ENCODE data around the gene CDH1. TPM values are rescaled to one million over a fixed set of nuclear protein-coding genes. Genes with fewer than 3 reads are reported as not detected.
"Not testable (repeated sequence)": the region's sequence is repeated elsewhere in the genome, so short reads cannot be mapped to it uniquely, and the experiment has no call there.

Gene CDH1
- total RNA-seq (2014; rRNA removed; shearing (Covaris generic)) = not detected in 2 replicates
- not detected in 2 replicates for polyA plus RNA-seq (2014; cell fraction: nucleus; rRNA removed)

DNA sequence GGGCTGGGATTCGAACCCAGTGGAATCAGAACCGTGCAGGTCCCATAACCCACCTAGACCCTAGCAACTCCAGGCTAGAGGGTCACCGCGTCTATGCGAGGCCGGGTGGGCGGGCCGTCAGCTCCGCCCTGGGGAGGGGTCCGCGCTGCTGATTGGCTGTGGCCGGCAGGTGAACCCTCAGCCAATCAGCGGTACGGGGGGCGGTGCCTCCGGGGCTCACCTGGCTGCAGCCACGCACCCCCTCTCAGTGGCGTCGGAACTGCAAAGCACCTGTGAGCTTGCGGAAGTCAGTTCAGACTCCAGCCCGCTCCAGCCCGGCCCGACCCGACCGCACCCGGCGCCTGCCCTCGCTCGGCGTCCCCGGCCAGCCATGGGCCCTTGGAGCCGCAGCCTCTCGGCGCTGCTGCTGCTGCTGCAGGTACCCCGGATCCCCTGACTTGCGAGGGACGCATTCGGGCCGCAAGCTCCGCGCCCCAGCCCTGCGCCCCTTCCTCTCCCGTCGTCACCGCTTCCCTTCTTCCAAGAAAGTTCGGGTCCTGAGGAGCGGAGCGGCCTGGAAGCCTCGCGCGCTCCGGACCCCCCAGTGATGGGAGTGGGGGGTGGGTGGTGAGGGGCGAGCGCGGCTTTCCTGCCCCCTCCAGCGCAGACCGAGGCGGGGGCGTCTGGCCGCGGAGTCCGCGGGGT lies at the start of gene CDH1:
Gene CDH1, plus strand, starts transcription at position 247 of the 684 bp plus-strand sequence. Its CDS starts 124 bp downstream, at position 371.
- DNase-seq (ENCODE audit: extremely low read depth, low read depth) = no peak

DNA sequence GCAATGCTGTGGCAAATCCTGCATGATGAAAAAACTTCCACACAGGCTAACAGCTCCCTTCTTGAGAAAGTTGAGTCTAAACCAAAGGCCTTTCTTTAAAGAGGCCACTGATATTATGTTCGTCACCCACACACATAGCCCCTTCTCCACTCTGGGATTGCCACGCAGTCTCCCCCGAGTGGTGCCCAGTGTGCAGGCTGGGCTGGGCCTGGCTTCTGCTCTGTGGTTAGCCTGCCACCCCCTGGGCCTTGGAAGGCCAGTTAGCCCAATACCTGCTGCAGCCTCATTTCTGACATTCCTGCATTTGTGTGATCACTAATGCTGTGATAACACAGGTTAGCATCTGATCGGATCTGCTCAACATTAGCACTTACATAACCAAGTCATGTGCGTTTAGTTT lies 47.2 kb upstream of the CDH1 start:
- no peak for DNase-seq (ENCODE audit: extremely low read depth, low read depth)

DNA sequence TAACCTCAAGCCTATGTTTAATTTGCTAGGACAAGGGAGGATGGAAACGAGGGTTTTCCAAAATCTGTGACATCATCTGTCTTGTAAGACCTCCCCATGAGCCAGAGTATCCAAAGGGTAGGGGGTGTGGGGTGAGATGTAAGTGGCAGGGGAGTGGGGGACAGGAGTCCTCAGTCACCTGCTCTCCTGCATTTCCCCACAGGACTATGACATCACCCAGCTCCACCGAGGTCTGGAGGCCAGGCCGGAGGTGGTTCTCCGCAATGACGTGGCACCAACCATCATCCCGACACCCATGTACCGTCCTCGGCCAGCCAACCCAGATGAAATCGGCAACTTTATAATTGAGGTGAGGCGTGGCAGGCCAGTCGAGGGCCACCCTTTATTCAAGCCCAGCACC lies 41.5 kb upstream of the CDH1 start:
- no peak for DNase-seq (ENCODE audit: extremely low read depth, low read depth)

DNA sequence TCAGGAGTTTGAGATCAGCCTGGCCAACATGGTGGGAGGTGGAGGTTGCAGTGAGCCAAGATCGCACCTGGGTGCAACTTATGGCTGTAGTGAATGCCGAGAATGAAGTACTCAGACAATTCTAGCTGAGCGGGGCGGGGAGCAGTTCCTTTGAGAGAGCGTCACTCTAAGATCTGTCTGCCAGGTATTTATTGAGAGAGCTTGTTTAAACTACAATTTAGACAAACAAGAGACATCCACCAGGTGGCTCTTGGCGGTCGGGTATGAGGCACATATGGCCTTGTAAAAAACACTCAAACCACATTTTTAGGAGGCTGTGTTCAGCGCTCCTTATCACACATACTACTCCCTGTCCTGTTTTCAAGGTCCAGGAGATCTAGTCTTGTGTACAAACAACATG lies 40.6 kb upstream of the CDH1 start:
- DNase-seq (ENCODE audit: extremely low read depth, low read depth) = no peak

DNA sequence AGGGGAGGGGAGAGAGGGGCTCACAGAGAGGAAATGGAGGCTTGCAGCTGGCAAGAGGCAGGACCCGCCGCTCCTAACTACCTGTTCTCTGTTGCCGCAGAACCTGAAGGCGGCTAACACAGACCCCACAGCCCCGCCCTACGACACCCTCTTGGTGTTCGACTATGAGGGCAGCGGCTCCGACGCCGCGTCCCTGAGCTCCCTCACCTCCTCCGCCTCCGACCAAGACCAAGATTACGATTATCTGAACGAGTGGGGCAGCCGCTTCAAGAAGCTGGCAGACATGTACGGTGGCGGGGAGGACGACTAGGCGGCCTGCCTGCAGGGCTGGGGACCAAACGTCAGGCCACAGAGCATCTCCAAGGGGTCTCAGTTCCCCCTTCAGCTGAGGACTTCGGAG lies 39.0 kb upstream of the CDH1 start:
- no peak for DNase-seq (ENCODE audit: extremely low read depth, low read depth)

DNA sequence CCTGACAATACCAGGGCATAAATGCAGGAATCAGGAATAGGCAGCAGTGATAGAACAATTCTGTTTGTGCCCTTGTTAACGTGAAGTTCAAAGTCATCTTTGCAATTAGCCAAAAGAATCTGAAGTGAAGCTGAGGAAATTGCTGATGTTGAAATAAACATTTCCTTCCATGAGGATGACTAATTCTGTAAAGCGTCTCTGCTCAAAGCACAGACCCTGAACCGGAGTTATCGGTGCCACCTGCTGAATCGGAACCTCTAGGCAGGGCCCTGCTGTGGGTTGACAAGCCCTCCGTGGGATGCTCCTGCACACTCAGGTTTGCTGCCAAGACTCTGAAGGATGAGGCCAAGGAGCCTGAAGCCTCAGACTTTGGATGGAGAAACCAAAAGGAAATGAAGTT lies 37.0 kb upstream of the CDH1 start:
- DNase-seq (ENCODE audit: extremely low read depth, low read depth) = no peak

DNA sequence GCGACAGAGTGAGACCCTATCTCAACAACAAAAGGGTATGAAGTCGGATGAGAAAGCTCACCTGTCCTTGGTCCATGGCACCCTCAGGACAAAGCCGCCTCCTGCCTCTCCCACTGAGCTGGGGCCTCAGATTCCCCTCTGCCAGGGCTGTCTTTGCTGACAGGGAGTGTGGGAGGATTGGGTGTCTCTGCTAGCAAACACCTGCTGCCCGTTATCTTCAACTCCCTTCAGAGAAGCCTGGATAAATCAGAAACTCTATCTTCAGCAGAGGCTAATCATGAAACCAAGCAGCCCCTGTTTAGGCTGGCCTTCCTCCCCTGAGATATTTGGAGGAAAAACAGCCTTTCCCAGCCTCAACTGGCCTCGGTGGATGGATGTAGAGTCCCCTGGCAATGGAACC lies 36.3 kb upstream of the CDH1 start:
- no peak for DNase-seq (ENCODE audit: extremely low read depth, low read depth)

DNA sequence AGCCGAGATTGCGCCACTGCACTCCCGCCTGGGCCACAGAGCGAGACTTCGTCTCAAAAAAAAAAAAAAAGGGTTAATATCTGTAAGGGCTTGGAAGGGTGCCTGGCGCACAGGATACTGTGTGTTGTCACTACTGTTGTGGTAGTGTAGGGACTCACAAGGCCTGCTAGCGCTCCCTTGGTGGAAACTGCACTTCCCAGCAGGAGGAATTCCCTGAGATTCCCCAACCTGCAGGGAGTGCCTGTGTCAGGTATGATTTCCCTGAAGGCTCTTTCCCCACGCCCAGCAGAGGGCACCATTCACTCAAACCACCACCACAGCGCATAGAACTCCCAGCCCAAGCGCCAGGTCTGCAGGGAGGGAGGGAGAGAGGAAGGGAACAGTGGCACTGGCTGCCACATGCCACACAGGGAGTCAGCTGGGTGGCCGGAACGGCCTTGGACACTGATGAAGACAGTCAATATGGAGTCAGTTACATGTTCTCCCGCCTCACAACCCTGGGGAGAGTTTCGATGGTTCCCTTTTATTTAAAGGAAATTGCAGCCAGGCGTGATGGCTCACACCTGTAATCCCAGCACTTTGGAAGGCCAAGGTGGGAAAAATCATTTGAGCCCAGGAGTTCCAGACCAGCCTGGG lies 32.7 kb upstream of the CDH1 start:
- peak; percentile 80 for DNase-seq (ENCODE audit: extremely low read depth, low read depth)

DNA sequence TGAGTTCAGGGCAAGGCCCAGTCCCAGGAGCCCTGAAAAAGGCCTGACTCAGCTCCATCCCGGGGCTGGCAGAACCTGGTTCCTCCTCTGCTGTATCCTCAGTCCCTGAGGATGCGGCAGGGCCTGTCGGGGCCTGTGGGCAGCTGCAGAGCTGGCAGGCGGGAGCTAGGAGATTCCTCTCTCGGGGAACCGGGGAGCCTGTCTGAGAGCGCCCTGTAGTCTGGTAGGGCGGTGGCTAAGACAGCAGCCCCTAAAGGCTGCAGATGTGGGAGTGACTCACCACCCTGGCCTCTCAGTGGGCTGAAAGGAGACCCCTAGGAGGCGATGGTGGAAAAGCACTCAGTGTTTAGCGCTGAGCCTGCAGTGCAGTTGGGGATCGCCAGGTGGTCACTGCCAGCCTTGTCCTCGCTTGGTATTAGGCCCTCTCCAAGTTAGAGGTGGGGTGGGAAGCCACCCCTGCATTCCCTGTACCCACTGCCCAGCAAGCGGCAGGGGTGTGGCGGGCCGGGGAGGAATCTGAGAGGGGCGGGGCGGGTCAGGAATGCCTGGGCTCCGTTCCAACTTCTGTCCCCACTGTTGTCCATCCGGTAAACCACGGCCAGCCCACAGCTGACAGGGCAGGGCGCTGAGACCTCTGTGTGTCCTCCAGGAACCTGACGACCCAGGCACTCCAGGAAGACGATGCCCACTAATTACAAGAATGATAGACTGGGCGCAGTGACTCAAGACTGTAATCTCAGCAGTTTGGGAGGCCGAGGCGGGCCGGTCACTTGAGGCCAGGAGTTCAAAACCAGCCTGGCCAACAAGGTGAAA lies 29.5 kb upstream of the CDH1 start:
- no peak for DNase-seq (ENCODE audit: extremely low read depth, low read depth)

DNA sequence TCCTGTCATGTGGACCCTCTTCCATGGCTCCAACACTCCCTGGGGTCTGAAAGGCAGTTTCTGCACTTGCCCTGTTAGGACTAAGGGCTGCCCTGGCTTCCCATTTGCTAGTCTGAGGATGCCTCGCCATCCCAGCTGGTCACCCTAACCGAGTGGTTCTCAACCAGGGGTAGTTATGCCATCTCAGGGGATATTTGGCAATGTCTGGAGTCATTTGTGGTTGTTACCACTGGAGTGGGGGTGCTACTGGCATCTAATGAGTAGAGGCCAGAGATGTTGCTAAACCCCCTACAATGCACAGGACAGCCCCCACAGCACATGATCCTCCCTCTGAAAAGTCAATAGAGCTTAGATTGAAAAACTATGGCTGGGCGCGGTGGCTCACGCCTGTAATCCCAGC lies 26.9 kb upstream of the CDH1 start:
- DNase-seq (ENCODE audit: extremely low read depth, low read depth) = no peak

DNA sequence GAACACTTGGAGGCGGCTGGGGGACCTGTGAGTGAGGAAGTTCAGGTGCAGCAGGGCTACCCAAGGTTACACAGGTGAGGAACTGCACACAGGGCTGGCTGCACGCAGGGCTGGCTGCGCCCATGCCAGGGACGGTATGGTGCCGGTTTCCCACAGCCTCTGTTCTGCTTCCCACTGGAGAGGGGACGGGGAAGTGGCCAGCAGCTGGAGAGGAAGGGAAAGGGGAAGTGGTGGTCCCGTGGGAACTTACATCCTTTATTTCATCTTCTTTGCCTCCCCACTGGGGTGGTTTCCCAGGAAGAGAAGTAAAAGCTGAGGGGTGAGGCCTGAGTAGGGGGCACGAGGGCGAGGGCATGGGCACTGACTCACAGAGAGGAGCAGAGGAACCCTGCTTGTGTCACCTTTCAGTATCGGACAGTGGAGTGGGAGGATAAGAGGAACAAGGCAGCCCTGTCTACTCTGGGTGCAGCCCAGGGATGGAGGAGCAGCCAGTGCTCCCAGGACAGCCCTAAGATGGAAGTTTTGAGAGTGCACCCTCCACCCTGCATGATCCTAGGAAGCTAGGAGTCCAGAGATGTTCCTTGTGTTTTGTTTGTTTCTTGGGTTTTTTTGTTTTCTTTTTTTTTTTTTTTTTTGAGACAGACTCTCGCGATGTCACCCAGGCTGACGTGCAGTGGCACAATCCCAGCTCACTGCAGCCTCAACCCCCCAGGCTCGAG lies 25.5 kb upstream of the CDH1 start:
- no peak for DNase-seq (ENCODE audit: extremely low read depth, low read depth)

DNA sequence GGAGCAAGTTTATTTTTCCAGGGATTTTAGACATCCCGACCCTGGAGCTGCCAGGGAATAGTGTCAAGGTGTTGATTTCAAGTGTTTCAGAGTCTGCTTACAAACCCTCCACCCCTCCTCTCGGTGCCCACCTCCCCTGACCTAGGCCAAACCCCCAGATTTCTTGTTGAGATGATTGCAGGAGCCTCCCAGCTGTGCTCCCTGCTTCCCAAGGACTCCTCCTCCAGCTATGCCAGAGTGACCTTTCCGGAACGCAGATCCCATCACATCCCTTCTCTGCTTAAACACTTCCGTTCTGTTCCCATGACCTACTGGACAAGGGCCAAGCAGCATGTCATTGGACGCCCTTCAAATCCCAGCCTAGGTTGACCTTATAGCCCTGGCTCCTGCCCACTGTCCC lies 23.7 kb upstream of the CDH1 start:
- no peak for DNase-seq (ENCODE audit: extremely low read depth, low read depth)

DNA sequence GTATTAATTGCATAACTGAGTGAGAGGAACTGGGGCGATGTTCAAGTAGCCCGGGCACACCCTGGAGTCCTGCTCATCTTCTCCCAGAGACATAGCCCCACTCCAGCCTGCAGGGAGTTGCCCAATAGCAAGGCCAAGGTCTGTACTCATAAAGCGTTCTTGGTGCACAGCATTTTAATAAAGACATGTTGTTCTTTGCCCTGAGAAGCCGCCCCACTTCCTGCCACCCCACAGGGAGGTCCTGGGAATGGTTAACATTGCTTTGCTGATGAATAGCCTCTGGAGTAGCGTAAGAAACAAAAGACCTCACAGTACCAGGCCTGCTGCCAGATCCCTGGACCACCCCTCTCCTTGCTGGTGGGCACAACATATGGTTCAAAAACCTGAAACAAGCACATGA lies 21.6 kb upstream of the CDH1 start:
- no peak for DNase-seq (ENCODE audit: extremely low read depth, low read depth)

DNA sequence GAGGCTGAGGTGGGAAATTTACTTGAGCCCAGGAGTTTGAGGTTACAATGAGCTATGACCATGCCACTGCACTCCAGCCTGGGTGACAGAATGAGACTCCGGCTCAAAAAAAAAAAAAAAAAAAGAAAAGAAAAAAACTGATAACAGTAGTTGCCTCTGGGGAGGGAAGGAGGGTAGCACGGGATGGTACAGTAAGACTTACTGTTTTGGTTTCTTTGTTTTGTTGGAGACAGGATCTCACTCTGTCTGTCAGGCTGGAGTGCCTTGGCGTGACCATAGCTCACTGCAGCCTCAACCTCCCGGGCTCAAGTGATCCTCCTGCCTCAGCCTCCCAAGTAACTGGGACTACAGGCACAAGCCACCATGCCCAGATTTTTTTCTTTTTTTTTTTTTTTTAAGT lies 20.6 kb upstream of the CDH1 start:
- not testable (repeated sequence) for DNase-seq (ENCODE audit: extremely low read depth, low read depth)

DNA sequence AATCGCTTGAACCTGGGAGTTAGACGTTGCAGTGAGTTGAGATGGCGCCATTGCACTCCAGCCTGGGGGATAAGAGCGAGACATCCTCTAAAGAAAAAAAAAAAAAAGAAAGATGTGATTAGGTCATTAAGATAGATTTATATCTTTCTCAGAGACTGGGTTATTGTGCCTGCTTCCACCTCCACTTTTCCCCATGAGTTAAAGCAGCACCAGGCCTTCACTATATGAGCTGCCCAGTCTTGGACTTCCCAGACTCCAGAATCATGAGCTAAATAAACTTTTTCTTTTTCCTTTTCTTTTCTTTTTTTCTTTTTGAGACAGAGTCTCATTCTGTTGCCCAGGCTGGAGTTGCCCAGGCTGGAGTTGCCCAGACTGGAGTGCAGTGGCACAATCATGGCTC lies 19.4 kb upstream of the CDH1 start:
- no peak for DNase-seq (ENCODE audit: extremely low read depth, low read depth)

DNA sequence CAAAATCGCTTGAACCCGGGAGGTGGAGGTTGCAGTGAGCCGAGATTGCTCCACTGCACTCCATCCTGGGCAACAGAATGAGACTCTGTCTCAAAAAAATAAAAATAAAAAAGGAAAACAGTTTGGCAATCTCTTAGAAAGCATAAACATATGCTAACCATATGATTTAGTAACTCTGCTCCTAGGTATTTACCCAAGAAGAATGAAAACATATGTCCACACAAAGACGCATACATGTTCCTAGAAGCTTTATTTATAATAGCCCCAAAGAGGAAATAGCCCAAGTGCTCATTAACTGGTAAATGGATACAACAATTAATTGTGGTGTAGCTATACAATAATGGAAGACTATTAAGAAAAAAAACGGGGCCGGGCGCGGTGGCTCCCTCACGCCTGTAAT lies 18.5 kb upstream of the CDH1 start:
- no peak for DNase-seq (ENCODE audit: extremely low read depth, low read depth)

DNA sequence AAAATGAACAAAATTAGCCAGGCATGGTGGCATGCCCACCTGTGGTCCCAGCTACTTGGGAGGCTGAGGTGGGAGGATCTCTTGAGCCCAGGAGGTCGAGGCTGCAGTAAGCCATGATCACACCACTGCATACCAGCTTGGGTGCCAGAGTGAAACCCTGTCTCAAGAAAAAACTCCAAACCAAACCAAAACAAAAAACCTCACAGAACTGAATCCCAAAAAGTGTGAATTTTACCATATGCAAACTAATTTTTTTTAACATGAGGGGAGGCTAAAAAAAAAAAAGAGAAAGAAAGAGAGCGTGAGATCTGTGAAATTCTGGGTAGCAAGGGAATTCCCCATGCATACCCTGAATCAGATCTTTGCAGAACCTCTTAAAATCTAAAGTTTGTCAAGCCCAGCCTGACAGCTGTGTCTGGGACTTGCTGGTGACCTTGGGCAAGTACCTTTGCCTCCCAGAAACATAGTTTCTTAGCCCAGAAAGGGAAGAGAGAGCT lies 17.1 kb upstream of the CDH1 start:
- no peak for DNase-seq (ENCODE audit: extremely low read depth, low read depth)

DNA sequence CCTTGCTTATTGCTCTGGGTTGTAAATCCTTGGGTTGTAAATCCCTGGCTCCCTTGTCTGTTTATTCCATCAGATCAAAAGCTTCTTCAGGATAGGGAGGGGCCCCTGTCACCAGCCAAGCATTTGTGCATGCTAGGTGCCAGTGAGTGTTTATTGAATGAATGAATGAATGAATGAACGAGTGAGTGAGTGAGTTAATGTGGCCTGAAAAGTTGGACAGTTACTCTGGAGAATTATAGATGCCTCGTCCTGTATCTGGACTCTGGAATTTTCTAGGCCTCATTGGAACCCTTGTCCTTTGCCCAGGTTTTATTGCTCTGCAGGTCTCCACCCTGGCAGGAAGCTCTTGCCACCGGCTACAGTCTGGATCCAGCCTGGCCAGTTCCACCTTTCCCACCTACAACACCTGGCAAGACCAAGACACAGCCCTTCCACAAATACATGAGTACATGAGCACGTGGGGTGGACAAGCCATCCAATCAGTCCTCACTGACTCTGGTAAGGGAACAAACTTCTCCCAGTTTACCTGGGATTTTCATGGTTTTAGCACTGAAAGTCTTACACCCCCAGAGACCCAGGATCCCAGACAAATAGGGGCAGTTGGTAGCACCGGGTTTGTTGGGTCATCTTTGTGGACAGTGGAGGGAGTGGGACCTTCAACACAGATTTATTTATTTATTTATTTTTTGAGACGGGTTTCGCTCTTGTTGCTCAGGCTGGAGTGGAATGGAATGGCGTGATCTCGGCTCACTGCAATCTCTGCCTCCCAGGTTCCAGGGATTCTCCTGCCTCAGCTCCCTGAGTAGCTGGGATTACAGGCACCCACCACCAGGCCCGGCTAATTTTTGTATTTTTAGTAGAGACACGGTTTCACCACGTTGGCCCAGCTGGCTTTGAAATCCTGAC lies 14.7 kb upstream of the CDH1 start:
- no peak for DNase-seq (ENCODE audit: extremely low read depth, low read depth)

DNA sequence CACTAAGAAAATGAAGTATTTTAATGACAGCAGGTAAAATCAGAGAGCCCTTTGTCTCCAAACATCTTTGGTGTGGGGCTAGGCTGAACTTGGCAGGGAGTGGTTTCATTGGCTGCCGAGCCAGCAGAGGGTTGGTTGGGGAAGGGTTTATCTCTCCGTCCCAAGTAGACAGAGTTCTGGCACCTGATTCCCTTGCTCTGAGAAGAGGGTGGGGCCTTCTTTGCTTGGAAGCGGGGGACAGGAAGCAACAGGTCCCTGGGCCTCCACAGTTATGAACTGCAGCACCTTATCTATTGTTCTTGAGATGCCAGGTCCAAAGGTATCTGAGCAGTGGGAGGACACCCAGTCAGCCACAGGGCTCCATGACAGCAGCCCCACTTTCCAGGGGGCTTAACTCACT lies 12.3 kb upstream of the CDH1 start:
- no peak for DNase-seq (ENCODE audit: extremely low read depth, low read depth)

DNA sequence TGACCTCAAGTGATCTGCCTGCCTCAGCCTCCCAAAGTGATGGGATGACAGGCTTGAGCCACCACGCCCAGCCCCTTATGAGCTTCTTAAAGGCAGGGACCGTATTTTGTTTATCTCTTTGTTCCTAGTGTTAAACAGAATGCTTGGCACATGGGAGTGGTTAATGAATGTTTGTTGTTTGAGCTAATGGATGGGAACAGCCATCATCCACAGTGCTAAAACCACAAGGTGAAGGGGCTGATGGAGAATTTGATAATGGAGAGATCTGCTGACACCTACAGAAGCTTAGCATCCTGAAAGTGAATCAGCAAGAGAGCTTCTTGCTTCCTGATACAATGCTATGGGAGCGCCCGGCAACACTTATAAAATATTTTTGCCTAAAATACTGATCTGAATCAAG lies 8.6 kb upstream of the CDH1 start:
- DNase-seq (ENCODE audit: extremely low read depth, low read depth) = no peak

All from NCI-H460 (cell line).